IPS-18a (cell line): ENCODE data around the gene SEC22C.
"Not testable (repeated sequence)": the region's sequence is repeated elsewhere in the genome, so short reads cannot be mapped to it uniquely, and the experiment has no call there.

ENCODE experiments used
- H3K27ac ChIP-seq: one replicate; pipeline ENCODE4 v1.5.1; 2013; ENCODE audit warnings: low read length
- H3K27me3 ChIP-seq: one replicate; pipeline ENCODE4 v1.6.1; 2013; ENCODE audit warnings: mild to moderate bottlenecking, low read length; ENCODE audit not compliant: control insufficient read depth, insufficient read depth
- H3K36me3 ChIP-seq: one replicate; pipeline ENCODE4 v1.6.1; 2013; ENCODE audit warnings: low read depth, low read length; ENCODE audit not compliant: control insufficient read depth
- H3K4me1 ChIP-seq: one replicate; pipeline ENCODE4 v1.6.1; 2013; ENCODE audit warnings: low read depth, low read length; ENCODE audit not compliant: control insufficient read depth
- H3K4me3 ChIP-seq: one replicate; pipeline ENCODE4 v1.5.1; 2013; ENCODE audit warnings: low read length
- H3K9ac ChIP-seq: one replicate; pipeline ENCODE4 v1.6.1; 2013; ENCODE audit warnings: mild to moderate bottlenecking, low read length, moderate library complexity
- H3K9me3 ChIP-seq: one replicate; pipeline ENCODE4 v1.6.1; 2013; ENCODE audit warnings: low read depth, low read length; ENCODE audit not compliant: control insufficient read depth

Gene SEC22C

DNA sequence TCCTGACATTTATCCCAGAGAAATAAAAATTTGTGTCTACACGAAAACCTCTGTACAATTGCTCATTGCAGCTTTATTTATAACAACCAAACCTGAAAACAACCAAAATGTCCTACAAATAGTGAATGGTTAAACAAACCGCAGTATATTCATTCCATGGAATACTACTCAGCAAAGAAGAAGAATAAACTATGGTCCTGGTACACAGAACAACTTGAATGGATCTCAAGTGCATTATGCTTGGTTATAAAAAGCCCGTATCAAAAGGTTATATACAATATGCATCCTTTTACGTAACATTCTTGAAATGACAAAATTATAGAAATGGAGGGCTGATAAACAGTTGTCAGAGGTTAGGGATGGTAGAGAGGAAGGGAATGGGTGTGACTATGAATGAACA, 3.7 kb downstream of the SEC22C start:
- Histone ChIP-seq H3K9ac (no peak overlapping the region), H3K27ac (no peak overlapping the region), H3K36me3 (peaks cover 3% of the 10 kb centered on the region), H3K27me3 (no peaks in the 10 kb centered on the region), H3K4me3 (no peak overlapping the region), H3K4me1 (peaks cover 14% of the 10 kb centered on the region), H3K9me3 (peaks cover 7% of the 10 kb centered on the region)

DNA sequence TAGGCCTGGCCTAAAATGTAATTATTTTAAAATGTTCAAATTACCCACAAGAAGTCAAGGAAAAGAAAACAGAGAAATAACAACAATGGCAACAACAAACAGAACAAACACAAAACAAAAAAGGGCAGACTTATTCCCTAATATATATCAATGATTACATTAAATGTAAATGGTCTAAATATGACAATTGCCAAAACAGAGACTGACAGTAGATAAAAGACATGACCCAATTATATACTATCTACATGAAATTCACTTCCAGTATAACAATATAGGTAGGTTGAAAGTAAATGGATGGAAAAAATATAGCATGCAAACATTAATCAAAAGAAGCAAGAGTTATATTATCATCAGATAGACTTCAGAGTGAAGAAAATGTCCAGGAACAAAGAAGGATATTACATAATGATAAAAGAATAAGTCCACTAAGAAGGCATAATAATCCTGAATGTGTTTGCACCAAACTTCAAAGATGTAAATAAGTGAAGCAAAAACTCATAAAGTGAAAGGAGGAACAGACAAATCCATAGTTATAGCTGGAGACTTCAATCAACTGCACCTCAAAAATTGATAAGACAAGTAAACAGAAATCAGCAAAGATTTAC, 6.5 kb downstream of the SEC22C start:
- Histone ChIP-seq H3K27ac (no peak overlapping the region), H3K9me3 (peaks cover 7% of the 10 kb centered on the region), H3K4me3 (no peak overlapping the region), H3K9ac (no peak overlapping the region), H3K36me3 (peaks cover 3% of the 10 kb centered on the region), H3K4me1 (no peaks in the 10 kb centered on the region), H3K27me3 (no peaks in the 10 kb centered on the region)

DNA sequence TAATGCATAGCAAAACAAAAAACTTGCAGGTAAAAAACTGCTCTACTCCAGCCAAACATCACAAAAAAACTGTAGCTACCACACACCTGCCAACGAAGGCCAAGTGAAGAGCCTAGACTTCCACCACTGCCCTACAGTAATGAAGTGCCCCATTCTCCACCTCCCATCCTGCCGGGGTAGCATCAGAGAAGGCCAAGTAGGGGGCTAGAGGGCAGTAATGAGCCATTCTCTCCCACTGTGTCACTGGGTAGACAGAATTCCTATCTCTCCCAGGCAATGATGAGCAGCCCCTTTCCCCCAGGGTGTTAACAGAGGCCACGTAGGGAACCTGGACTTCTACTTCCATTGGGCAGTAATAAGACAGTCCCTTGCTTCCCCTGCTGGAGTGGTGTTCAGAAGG, 9.5 kb downstream of the SEC22C start:
- Histone ChIP-seq H3K27ac (no peak overlapping the region), H3K36me3 (peaks cover 9% of the 10 kb centered on the region), H3K4me3 (no peak overlapping the region)

DNA sequence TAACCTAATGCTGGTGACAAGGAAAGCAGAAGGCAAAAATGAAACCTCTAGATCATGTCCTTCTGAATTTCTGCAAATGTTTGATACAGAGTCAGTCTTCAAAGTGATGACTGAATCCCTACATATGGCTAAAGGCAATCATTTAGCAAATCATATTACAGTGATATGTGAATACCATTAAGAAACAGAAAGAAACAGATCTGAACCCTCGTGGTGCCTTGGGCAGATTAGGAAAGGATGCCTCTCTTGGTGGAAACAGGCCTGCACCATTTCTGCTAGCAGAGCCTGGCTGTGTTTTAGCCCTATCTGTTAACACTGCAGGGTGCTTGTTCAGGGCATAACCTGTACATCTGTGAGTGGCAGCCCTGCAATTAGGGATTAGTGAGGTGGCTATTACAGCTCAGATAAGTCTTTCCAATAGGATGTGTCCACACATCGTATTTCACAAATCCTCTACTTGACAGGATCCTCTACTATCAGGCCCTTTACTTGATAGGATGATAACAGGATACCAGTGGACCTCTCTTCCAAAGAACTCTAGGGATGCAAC, 12.1 kb downstream of the SEC22C start:
- no peaks in the 10 kb centered on the region for H3K4me1 ChIP-seq
- H3K4me3 ChIP-seq, result no peak overlapping the region
- peaks cover 4% of the 10 kb centered on the region for H3K9me3 ChIP-seq
- H3K27me3 ChIP-seq, result no peaks in the 10 kb centered on the region
- H3K27ac ChIP-seq, result no peak overlapping the region
- peaks cover 11% of the 10 kb centered on the region for H3K36me3 ChIP-seq
- no peak overlapping the region for H3K9ac ChIP-seq

More for the DNA sequence above, 9.5 kb downstream of the SEC22C start:
- Histone ChIP-seq H3K9ac (no peak overlapping the region), H3K9me3 (peaks cover 7% of the 10 kb centered on the region), H3K4me1 (no peaks in the 10 kb centered on the region), H3K27me3 (no peaks in the 10 kb centered on the region)

- no peak overlapping the region for H3K27ac ChIP-seq
- H3K36me3 ChIP-seq, result peaks cover 36% of the 10 kb centered on the region
Measured at GRCh38 chr3:42562047-42562907, 19.5 kb downstream of the SEC22C start.

DNA sequence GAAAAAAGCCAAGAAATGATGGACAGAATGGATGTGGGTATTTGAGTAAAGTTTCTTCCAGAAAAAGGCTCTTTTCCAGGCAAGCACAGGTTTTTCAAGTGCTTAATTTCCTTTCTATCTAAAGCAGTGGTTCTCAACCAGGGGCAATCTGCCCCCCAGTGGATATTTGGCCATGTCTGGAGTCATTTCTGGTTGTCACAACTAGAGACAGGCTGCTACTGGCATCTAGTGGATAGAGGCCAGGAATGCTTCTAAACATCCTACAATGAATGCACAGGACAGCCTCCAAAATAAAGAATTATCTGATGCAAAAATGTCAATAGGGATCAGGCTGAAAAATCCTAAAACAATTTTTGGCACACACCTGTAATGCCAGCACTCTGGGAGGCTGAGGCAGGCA, 23.9 kb downstream of the SEC22C start:
- Histone ChIP-seq H3K4me1 (no peaks in the 10 kb centered on the region), H3K4me3 (no peak overlapping the region), H3K9ac (no peak overlapping the region), H3K36me3 (peaks cover 60% of the 10 kb centered on the region), H3K9me3 (no peaks in the 10 kb centered on the region), H3K27ac (no peak overlapping the region), H3K27me3 (no peaks in the 10 kb centered on the region)

More at GRCh38 chr3:42562047-42562907, 19.5 kb downstream of the SEC22C start:
- no peak overlapping the region for H3K4me3 ChIP-seq
- no peaks in the 10 kb centered on the region for H3K9me3 ChIP-seq
- H3K9ac ChIP-seq, result no peak overlapping the region
- no peaks in the 10 kb centered on the region for H3K4me1 ChIP-seq
- no peaks in the 10 kb centered on the region for H3K27me3 ChIP-seq

DNA sequence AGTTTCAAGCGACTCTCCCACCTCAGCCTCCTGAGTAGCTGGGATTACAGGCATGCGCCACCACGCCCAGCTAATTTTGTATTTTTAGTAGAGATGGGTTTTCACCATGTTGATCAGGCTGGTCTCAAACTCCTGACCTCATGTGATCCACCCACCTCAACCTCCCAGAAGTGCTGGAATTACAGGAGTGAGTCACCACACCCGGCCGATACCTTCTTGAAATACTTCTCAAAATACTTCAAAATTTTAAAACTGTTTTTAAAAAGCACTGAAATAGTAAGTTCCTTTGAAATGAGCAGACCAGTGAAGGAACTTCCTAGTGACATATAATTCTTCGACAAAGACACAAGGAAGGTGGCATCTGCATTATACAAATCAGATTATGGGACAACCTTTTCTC, 24.9 kb downstream of the SEC22C start:
- not testable (repeated sequence) for H3K4me3 ChIP-seq, H3K27ac ChIP-seq, H3K9me3 ChIP-seq, H3K9ac ChIP-seq, H3K27me3 ChIP-seq, H3K4me1 ChIP-seq
- H3K36me3 ChIP-seq, result peaks cover 71% of the 10 kb centered on the region

DNA sequence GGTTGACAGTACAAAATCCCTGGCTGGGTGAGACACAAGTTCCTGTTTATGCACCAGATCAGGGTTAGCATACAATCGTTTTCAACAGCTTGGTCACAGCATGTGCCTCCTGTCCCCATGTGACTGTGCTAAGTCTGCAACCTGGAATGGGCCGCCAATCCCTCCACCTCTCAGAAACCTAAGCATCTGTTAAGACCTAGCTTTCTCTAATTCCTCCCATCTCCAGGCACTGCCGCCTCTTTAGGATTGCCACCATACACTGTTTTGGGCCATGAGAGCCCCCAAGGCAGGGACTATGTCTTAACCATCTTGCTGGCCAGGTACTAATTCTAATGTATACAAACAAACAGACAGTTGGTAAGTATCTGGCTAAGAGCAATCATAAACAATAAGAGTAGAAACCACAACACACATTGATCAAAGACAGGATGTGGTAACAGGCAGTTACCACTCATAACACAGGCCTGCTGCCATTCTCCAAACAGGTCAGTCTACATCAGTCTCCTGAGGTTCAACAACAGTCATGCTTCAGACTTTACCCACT, 25.6 kb downstream of the SEC22C start:
- no peaks in the 10 kb centered on the region for H3K4me1 ChIP-seq
- no peaks in the 10 kb centered on the region for H3K27me3 ChIP-seq
- H3K4me3 ChIP-seq, result no peak overlapping the region
- H3K36me3 ChIP-seq, result peaks cover 66% of the 10 kb centered on the region
- H3K9ac ChIP-seq, result no peak overlapping the region
- no peak overlapping the region for H3K27ac ChIP-seq
- H3K9me3 ChIP-seq, result no peaks in the 10 kb centered on the region

DNA sequence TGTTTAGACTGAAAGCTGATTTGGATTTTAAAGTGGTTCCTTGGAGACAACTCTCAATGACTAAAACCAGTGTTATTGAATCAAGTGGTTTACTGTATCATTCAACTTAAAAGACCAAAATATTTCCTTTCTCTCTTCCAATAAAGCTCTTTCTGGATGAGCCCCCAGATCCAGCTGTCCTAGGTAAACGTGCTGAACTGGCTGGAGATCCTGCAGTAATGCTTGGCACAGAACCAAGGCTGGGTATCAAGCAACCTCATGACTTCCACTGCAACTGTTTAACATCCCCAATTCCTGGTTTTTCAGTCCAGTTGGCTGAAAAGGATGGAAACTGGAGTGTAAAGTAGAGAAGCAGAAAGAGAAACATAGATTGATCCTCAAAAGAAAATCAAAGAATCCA, 28.9 kb downstream of the SEC22C start:
- no peak overlapping the region for H3K4me3 ChIP-seq
- no peak overlapping the region for H3K9ac ChIP-seq
- H3K4me1 ChIP-seq, result no peaks in the 10 kb centered on the region
- H3K9me3 ChIP-seq, result no peaks in the 10 kb centered on the region
- no peaks in the 10 kb centered on the region for H3K27me3 ChIP-seq
- peaks cover 52% of the 10 kb centered on the region for H3K36me3 ChIP-seq
- no peak overlapping the region for H3K27ac ChIP-seq

DNA sequence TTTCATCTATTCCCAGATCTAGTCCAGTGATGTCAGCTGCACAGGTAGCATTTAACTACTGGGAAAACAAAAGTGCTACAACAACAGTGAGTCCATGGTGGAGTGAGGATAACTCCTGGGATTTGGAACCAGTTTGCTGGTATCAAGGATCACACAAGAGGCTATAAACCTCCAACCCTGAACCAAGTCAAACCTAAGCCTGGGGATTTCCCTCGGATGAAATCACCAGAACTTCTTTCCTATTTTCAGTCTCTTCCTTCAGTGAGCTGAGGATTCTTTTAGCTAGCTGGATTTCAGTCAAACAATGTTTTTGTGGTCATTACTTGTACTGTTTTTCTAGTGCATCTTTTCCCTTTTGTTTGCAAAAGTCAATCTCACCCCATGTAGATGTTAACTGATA, 31.5 kb downstream of the SEC22C start:
- H3K9me3 ChIP-seq, result no peaks in the 10 kb centered on the region
- H3K9ac ChIP-seq, result no peak overlapping the region
- H3K36me3 ChIP-seq, result peaks cover 34% of the 10 kb centered on the region
- no peaks in the 10 kb centered on the region for H3K4me1 ChIP-seq
- no peak overlapping the region for H3K4me3 ChIP-seq
- H3K27ac ChIP-seq, result no peak overlapping the region
- no peaks in the 10 kb centered on the region for H3K27me3 ChIP-seq

- Histone ChIP-seq H3K27me3 (no peaks in the 10 kb centered on the region), H3K9me3 (no peaks in the 10 kb centered on the region), H3K4me3 (no peak overlapping the region), H3K36me3 (peaks cover 27% of the 10 kb centered on the region), H3K4me1 (no peaks in the 10 kb centered on the region), H3K27ac (no peak overlapping the region), H3K9ac (no peak overlapping the region)
Measured at GRCh38 chr3:42549131-42549530, 32.6 kb downstream of the SEC22C start.
